ENCODE measurements around the gene ALG2.

Gene ALG2, protein sequence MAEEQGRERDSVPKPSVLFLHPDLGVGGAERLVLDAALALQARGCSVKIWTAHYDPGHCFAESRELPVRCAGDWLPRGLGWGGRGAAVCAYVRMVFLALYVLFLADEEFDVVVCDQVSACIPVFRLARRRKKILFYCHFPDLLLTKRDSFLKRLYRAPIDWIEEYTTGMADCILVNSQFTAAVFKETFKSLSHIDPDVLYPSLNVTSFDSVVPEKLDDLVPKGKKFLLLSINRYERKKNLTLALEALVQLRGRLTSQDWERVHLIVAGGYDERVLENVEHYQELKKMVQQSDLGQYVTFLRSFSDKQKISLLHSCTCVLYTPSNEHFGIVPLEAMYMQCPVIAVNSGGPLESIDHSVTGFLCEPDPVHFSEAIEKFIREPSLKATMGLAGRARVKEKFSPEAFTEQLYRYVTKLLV

DNA sequence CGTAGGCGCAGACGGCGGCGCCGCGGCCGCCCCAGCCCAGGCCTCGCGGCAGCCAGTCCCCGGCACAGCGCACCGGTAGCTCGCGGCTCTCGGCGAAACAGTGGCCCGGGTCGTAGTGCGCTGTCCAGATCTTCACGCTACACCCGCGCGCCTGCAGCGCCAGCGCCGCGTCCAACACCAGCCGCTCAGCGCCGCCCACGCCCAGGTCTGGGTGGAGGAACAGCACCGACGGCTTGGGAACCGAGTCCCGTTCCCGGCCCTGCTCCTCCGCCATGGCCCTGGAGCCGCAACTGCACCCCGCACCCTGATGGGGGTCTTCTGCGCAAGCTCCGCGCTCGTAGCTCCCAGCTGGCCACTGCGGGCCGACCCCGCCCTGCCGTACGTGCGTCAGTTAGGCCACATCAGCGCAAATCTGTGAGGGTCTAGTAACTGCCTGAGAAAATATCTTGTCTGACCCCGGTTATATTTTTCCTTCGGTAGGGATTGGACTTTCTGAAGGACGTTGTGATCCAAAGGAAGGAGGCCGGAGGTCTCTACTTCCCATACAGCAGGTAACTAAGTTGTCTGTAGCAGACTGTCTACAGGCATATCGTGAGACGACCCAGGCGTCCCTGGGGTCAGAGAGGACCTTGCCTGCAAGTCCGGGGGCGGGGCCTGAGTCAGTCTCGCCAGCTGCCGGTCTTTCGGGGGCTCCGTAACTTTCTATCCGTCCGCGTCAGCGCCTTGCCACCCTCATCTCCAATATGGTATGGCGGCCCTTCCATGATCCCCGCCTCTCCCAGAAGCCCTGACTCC, at the start of gene ALG2, which contains the start of gene SEC61B:
TSS of gene ALG2 (minus strand) at position 322 of the 795 bp plus-strand sequence. CDS start at position 274, 48 bp downstream.
TSS of gene SEC61B (plus strand) at position 662 of the 795 bp plus-strand sequence. CDS start at position 744, 82 bp downstream.
- peak; percentile 95 for DNase-seq (ENCODE audit: low read depth)

DNA sequence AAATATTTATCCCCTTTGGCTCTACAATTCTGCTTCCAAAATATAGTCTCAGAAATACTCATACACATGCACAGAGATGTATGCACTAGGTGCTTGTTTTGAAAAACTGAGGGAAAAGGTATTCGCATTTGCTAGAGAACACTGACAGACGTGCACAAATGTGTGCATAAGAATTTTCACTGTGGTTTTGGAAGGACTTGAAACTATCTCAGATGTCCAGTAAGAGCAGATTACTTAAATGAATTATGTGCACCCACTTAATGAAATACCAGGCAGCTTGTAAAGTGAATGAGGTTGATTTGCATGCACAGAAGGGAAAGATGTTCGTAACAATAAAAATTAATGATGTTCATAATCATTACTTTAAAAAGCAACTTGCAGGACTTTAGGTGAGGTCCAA, 48.7 kb upstream of the ALG2 start:
- peak; percentile 26 for DNase-seq (ENCODE audit: low read depth)

DNA sequence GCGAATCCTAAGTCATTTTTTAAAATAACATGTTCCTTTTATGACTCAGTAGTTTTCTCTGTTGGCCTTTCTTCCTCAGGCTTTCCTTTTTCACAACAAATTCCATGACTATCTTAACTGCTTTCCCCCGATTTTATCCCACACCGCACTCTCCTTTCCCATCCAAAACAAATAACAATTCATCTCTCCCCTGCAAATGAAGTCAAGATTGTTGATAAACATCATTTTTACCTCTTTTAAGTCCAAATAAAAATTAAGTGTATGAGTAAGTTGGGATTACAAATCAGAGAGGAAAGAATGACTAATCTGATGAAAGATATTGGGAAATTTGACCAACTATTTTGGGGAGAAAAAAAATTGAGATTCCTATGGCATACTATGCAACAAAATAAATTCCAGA, 47.7 kb upstream of the ALG2 start:
- DNase-seq (ENCODE audit: low read depth), result peak; percentile 96

DNA sequence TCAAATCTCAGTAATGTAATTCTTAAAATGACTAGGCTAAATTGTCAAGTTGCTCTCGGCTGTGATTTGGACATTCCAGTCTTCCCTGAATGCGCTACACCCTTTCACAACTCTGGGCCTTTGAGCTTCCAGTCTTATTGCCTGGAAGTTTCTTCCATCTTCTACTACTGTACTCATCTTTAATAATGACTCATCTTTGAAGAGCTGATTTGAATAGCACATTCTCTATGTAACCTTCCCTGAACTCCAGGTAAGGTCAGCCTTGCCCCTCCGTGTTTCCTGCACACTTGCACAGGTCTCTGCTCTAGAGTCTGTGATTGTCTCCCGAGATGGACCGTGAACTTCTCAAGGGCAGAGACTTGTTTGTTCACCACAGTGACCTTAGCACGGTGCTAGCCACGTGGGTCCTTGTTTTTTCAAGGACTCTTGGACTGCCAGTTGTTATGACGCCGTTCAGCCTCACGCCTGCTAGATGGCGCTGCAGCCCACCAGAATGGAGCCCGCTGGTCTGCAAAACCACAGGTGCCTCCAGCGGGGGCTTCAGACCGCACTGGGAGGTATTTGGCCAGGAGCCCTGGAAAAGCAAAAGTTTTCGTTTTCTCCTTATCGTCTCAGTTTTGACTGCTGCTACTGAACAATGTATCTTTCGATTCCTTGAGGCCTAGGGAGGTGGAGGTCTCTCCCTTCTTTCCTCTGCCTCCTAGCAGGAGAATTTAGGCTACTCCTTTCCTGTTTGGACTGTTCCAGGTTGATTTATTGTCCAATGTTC, 44.7 kb upstream of the ALG2 start:
- peak; percentile 72 for DNase-seq (ENCODE audit: low read depth)

DNA sequence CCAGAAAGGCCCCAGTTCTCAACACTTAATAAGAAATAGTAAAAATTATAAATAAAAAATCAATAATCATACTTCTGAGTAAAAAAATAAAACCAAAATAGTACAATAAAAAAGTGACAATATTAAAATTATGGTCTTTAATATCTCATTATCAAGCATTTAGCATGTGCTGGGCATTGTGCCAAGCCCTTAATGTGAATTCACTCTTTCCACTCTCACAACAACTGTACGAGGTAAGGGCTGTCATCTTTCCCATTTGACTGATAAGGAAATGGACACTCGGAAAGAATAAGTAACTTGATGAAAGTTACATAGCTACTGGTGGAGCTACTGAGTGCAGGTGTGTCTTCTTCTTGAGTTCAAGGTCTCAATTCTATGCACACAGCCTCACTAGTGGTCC, 43.9 kb upstream of the ALG2 start:
- no peak for DNase-seq (ENCODE audit: low read depth)

DNA sequence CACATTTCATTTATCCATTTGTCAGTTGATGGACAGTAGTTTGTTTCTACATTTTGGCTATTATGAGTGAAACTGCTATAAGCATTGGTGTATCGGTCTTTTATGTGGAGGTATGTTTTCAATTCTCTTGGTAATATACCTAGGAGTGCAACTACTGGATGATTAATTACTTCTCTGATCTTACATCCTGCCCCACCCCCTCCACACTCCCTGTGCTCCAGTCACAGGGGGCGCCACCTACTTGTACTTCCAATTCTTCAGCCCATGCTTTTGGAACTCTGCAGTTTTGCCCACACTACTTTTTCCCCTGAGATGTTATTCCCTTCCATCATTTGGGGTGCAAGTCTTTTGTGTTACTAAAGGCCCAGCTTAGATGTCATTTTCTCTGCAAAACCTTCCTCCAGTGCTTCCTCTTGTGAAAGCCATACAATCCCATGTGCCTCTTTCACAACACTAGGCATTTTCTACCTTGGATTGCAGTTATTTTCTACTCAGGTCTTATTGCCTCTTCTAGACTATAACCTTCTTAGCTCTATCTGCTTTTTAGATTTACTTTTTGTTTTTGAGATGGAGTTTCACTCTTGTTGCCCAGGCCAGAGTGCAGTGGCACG, 42.4 kb upstream of the ALG2 start:
- DNase-seq (ENCODE audit: low read depth), result peak; percentile 42

DNA sequence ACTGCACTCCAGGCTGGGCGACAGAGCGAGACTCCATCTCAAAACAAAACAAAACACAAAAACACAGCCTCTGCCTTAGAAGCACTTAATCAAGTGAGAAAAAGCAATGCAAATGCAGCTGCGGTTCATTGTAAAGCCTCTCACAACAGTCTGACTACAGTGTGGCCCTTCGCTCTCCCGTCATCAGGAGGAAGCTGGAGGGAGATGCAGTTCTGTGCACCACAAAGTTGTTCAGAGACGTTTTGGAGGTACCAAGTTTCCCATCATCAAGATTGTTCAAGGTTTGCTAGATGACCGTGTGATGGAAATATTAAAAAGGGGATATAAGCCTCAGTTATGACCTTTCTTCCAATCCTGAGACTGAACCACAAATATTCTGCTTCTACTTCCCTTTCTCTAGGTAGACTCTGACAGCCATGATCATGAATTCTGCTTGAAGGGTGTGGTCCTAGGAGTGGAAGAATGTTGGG, 41.2 kb upstream of the ALG2 start:
- DNase-seq (ENCODE audit: low read depth), result no peak

DNA sequence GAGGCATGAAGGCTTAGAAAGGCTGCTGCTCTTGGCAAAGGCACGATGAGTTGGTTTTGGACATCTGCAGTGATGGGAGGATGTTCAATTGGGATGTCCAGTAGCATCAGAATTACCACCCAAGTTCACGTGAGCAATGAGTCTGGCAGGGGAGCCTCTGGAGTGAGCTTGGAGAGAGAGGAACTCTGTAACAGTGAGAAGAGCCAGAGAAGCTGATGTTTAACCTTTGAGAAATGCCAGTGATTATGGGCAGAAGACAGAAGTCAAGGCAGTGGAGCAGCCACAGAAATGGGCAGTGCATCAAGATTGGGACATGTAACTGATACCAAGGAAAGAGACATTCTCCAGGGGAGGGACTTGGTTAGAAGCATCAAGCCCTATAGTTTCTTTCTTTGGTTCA, 40.2 kb upstream of the ALG2 start:
- DNase-seq (ENCODE audit: low read depth), result no peak

DNA sequence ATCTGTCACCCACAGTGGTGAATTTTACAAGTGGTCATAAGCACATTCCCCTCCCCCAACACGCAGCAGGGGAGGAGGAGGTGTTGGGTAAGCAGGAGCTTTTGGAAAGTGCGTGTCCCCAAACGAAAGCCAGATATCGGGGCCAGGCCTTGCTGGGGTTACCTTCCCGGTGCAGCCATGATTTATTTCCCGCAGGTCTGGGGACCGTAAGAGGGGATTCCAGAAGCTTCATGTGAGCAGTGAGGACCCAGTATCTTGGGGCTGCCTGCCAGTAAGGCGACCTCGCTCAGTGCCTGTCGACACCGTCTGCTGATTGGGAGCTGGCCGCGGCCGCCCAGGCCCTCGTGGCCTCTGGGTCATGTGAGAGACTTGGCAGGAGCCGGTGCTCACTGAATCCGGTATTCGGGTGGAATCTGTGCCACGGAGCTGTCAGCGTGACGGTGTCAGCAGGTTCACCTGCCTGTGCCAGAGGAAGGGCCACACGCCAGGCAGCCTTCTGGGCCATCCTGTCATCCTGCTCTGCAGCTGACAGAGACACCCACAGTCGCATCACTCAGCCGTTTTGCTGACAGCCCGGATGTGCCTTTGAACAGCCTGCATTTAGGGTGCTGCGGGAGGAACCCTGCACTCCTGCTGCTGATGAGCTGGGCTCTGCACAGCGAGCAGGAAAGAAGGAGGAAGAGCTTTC, 37.6 kb upstream of the ALG2 start:
- DNase-seq (ENCODE audit: low read depth), result peak; percentile 32

DNA sequence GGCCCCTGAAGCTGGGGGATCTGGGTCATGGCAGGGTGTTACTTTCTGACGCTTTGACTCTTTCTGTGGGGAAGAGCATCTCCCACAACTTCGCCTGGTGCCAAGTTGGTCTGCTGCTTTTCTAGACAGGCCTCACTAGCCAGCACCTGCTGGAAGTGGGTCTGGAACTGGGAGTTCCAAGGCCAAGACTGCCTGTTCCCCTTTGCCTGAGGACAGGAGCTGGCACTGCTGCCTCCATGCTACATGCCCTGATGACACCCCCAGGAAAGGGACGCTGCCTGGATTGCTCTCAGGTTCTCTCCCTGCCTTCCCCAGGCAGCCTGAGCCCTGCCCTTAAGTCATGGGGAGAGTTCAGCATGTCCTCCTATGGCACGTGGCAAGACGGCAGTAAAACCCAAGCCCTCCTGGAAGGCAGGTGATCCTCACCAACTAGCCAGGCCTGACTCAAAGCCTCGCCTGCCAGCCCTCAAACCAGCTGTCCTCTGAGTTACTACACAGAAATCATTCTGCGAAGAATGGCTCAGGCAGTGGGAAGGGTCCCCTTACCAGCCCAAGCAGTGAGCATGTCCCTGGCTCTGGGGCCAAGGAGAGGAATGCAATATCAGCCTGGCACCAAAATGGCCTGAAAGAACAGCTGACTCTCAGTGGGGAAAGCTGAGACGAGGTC, 36.1 kb upstream of the ALG2 start:
- DNase-seq (ENCODE audit: low read depth), result no peak

DNA sequence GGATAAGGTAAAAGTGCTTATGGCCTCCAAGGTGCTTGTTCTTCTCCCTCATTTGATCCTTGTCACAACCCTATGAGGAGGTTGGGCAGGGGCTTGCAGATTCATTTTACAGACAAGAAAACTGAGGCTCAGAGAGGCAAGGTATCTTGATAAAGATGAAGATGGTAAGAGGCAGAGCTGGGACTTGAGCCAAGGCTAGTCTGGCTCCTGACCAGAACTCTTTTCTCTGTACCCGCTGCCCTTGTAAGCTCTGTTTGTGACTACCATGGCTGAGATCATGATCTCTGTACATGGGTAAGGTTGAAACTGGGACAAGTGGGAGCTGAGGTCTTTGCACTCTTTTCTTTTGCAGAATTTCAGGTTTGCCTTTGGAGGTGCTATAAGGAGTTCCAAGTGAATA, 33.9 kb upstream of the ALG2 start:
- DNase-seq (ENCODE audit: low read depth), result no peak

DNA sequence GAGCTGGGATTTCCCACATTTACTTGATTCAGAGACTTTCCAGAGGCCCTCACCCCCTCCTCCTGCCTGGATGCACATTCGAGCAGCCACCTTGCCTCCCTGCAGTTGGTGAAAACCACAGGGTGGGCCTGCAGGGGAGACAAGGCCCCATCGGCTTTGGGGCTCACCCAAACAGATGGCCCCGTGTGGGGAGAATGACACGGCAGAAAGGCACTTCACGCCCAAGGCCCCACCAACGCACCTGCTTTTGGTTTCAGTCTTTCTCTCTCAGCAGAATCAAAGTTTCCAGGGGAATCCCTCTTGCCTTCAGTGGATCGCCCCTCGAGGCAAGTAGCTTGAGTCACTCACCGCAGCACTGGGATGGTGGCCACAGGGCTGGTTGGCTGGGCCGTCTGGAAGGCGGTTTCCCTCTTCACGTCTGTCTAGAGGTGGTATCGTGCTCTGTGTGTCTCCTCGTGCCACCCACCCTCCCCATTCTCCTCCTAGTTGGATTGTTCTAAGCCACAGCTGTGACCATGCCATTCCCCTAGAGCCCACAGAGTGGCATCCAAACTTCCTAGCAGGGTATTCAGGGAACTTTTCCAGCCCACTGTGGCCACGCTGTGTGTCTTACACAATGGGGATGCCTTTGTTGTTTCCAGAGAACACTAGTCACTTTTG, 32.2 kb upstream of the ALG2 start:
- DNase-seq (ENCODE audit: low read depth), result no peak

DNA sequence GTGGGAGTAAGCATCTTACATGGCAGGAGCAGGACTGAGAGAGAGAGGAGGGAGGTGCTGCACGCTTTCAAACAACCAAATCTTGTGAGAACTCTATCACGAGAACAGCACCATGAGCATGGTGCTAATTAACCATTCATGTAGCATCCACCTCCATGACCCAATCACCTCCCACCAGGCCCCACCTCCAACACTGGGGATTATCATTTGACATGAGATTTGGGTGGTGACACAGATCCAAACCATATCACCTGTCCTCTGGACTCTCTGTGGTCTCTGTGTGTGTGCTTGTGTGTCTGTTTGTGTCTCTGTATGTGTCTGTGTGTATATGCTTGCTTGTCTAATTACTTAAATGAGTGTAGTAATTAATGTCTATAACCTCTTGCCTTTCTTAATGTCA, 31.4 kb upstream of the ALG2 start:
- DNase-seq (ENCODE audit: low read depth), result no peak

DNA sequence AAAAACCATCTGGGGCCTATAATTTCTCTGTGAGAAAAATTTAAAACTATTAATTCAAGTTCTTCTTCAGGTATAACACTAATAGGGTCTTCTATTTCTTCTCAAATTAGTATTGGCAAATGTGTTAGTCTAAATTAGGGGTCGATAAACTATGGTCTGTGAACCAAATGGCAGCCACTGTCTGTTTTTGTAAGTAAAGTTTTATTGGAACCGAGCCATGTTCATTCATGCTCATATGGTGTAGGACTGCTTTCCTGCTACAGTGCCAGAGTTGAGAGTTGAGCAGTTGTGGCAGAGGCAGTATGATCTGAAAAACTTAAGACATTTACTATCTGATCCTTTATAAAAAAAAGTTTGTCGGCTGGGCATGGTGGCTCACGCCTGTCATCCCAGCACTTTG, 29.4 kb upstream of the ALG2 start:
- no peak for DNase-seq (ENCODE audit: low read depth)

DNA sequence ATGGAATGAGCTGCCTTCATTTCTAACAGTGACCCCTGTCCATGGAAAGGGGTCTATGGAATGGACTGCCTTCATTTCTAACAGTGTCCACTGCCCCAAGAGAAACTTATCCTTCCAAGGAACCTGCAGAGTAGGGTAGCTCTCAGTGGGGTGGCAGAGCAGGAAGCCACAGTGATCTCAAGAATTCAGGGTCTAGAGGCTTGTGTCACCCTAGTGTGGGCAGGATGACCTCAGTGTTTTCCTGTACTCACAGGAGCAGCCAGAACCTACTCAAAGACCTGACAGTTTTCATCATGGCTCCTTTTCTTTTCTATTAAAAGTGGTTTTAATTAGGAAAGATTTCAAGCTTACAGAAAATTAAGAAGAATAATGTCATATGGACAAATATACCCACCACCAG, 27.9 kb upstream of the ALG2 start:
- peak; percentile 31 for DNase-seq (ENCODE audit: low read depth)

DNA sequence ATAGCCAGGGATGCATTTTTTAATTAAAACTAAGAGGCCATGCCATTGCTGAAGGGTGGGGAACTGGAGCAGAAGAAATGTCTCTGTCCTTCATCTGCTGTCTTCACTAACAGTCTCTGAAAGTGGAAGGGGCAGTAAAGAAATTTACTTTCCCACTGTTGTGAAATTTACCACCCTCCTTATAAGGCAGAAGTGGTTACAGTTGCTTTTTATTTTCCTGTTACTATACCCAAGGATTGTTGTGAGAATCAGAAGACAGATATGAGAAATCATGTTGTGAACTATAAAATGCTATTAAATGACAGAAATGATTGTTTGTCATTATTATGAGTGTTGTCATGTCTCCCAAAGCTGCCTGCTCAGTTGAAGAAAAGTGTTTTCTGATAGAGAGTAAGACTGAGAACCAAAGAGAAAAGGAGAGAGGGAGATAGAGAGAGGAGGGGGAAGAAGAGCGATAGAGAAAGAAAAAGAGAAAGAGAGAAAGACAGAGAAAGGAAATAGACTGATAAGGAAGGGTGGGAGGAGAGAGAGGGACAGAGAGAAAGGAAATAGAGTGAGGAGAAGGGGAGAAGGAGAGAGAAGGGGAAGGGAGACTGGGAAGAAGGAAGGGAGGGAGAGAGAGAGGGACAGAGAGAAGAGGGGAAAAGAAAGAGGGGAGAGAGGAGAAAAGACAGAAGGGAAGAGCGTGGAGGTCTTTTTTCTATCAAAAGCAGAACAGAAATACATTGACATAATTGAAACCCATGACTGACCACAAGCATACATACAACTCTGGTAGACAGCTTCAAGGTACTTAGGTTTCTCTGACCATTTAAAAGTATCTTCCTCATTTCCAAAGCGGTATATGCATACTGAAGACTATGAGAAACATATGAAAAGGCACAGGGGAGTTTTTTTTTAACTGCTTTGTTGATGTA, 22.9 kb upstream of the ALG2 start:
- no peak for DNase-seq (ENCODE audit: low read depth)

DNA sequence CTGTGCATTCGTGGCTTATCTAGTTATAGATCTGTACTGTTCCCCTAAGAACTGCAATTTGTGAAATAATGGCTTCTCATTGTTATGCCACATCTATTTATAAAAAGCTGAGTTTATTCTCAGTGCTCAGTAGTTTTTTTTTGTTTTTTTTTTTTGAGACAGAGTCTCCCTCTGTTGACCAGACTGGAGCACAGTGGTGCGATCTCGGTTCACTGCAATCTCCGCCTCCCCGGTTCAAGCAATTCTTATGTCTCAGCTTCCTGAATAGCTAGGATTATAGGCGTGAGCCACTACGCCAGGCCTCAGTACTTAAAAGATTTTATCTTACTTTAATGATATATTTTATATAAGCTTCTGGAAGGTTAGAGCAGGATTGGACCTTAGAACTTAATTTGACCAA, 19.4 kb upstream of the ALG2 start:
- DNase-seq (ENCODE audit: low read depth), result no peak

DNA sequence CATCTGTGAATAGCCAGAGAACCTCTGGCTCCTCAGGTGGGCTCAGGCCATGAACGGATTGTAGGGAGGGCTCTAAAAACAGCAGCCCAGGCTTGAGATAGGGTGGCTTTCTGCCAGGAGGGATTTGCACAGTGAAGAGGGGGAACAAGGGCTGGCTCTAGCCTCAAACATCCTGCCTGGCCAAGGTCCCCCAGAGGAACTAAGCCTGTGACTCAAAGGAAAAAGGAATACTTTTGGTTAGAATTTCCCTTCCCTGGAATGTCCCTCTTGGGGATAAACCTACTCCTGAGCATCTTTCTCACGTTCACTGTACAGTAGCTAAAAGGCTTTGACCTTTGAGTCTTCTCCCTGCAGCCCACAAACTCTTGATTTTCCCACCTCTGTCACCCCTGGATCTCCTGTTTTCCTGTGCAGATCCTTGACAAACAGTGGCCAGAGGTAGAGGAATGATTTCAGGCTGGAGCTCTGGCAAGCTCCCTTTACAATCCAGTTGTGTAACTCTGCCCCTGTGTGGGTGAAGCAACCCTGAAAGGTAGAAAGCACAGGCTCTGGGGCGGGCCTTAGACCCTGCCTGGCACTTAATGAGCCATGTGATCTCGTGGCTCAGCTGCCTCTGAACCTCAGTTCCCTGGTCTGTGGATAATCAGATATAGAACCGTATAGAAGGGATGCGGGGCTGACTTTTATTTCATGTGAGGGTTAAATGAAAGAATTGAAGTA, 17.8 kb upstream of the ALG2 start:
- DNase-seq (ENCODE audit: low read depth), result peak; percentile 81
